ENCODE measurements around the gene ENTPD6. TPM values are rescaled to one million over a fixed set of nuclear protein-coding genes. Genes with fewer than 3 reads are reported as not detected.
A peak's percentile ranks its signal among the peaks of the same experiment; 100 is the strongest.

The ENTPD6 gene
- total RNA-seq, 4 donors from 2014 or later = 163 to 261 (median 224) TPM

GRCh38 chr20:25197183-25197869, 1.8 kb downstream of the ENTPD6 start:
- H3K27me3 ChIP-seq = no peaks in the 10 kb centered on the region

GRCh38 chr20:25197870-25198190, 2.3 kb downstream of the ENTPD6 start:
- DNase-seq = no peak
- in situ Hi-C loops (cut with MboI; ENCODE audit: low pct_ligation_motif_present in 1 of 4, low pct_unique_long_range_greater_than_20kb in 1 of 4, low sequenced_read_pairs in 3 of 4) = loop anchor here in 2 of 4 donors (10.0 to 25.0 kb wide), 4 partner anchors 89 to 211 kb away; partner anchors contain the start of genes APMAP (in 2 of the 2) and GINS1 (in 1 of the 2)
- TF ChIP-seq POLR2A (IDR thresholded peaks at IDR 0.05) = no peak
- no peak for TF ChIP-seq POLR2AphosphoS5 (IDR thresholded peaks at IDR 0.05)
- TF ChIP-seq EP300 (IDR thresholded peaks at IDR 0.05; ENCODE audit: low read depth) = no peak
- no peak for TF ChIP-seq CTCF (IDR thresholded peaks at IDR 0.05)
- Histone ChIP-seq H3K4me3 (no peak overlapping the region), H3K9me3 (no peaks in the 10 kb centered on the region), H3K27me3 (no peaks in the 10 kb centered on the region), H3K36me3 (peaks cover 0 to 5% (median 0%) of the 10 kb centered on the region in 4 donors), H3K27ac (peak overlapping the region; percentile 84 to 94 (median 91)), H3K4me1 (peaks cover 25 to 50% (median 35%) of the 10 kb centered on the region in 4 donors)
- intact Hi-C loops (cut with DNase I; ENCODE audit: low total_unique reads) = no loop called here
- 68% methylated on average over 3 of the region's 3 CpGs; no CpG with 5 or more reads in 1 of the 2 donors for WGBS, 2 donors (ENCODE audit: low coverage in 1 of 2)

More at GRCh38 chr20:25197183-25197869, 1.8 kb downstream of the ENTPD6 start:
- peak in 1 of 5 experiments; percentile 6 for TF ChIP-seq CTCF (IDR thresholded peaks at IDR 0.05)
- TF ChIP-seq EP300 (IDR thresholded peaks at IDR 0.05; ENCODE audit: low read depth) = no peak
- Histone ChIP-seq H3K4me1 (peaks cover 25 to 50% (median 35%) of the 10 kb centered on the region in 4 donors), H3K4me3 (peak overlapping the region in 2 of 4 donors; percentile 86 to 98), H3K27ac (peak overlapping the region; percentile 84 to 94 (median 91)), H3K9me3 (no peaks in the 10 kb centered on the region), H3K36me3 (no peaks in the 10 kb centered on the region)
- intact Hi-C loops (cut with DNase I; ENCODE audit: low total_unique reads) = no loop called here
- peak; percentile 53 for DNase-seq
- in situ Hi-C loops (cut with MboI; ENCODE audit: low pct_ligation_motif_present in 1 of 4, low pct_unique_long_range_greater_than_20kb in 1 of 4, low sequenced_read_pairs in 3 of 4) = loop anchor here in 2 of 4 donors (10.0 to 25.0 kb wide), 4 partner anchors 90 to 210 kb away; partner anchors contain the start of genes APMAP (in 2 of the 2) and GINS1 (in 1 of the 2)
- 59% methylated on average over 3 of the region's 3 CpGs; no CpG with 5 or more reads in 1 of the 2 donors for WGBS, 2 donors (ENCODE audit: low coverage in 1 of 2)

GRCh38 chr20:25198663-25199383, 3.3 kb downstream of the ENTPD6 start:
- peak overlapping the region in 3 of 4 donors; percentile 27 to 37 (median 28) for H3K27ac ChIP-seq
- no peak overlapping the region for H3K4me3 ChIP-seq
- no peaks in the 10 kb centered on the region for H3K27me3 ChIP-seq
- TF ChIP-seq POLR2A (IDR thresholded peaks at IDR 0.05) (no peak), EP300 (IDR thresholded peaks at IDR 0.05; ENCODE audit: low read depth) (no peak), POLR2AphosphoS5 (IDR thresholded peaks at IDR 0.05) (no peak)
- in situ Hi-C loops (cut with MboI; ENCODE audit: low pct_ligation_motif_present in 1 of 4, low pct_unique_long_range_greater_than_20kb in 1 of 4, low sequenced_read_pairs in 3 of 4) (loop anchor here in 2 of 4 donors (10.0 to 25.0 kb wide), 4 partner anchors 88 to 212 kb away; partner anchors contain the start of genes APMAP (in 2 of the 2) and GINS1 (in 1 of the 2)), intact Hi-C loops (cut with DNase I; ENCODE audit: low total_unique reads) (no loop called here)
- DNase-seq = no peak
- H3K36me3 ChIP-seq = peaks cover 0 to 6% (median 0%) of the 10 kb centered on the region in 4 donors
- H3K4me1 ChIP-seq = peaks cover 25 to 57% (median 35%) of the 10 kb centered on the region in 4 donors
- H3K9me3 ChIP-seq = no peaks in the 10 kb centered on the region
- WGBS, 2 donors (ENCODE audit: low coverage in 1 of 2) = 73 to 76% methylated on average over 4 to 11 of the region's 11 CpGs

GRCh38 chr20:25199473-25200260, 4.2 kb downstream of the ENTPD6 start:
- Histone ChIP-seq H3K9me3 (no peaks in the 10 kb centered on the region), H3K27me3 (no peaks in the 10 kb centered on the region), H3K4me1 (peaks cover 25 to 57% (median 35%) of the 10 kb centered on the region in 4 donors), H3K4me3 (no peak overlapping the region), H3K27ac (peak overlapping the region in 3 of 4 donors; percentile 27 to 37 (median 28)), H3K36me3 (peaks cover 0 to 6% (median 0%) of the 10 kb centered on the region in 4 donors)
- in situ Hi-C loops (cut with MboI; ENCODE audit: low pct_ligation_motif_present in 1 of 4, low pct_unique_long_range_greater_than_20kb in 1 of 4, low sequenced_read_pairs in 3 of 4) = loop anchor here in 2 of 4 donors (10.0 to 25.0 kb wide), 4 partner anchors 88 to 212 kb away; partner anchors contain the start of genes APMAP (in 2 of the 2) and GINS1 (in 1 of the 2)
- TF ChIP-seq CTCF (IDR thresholded peaks at IDR 0.05) = no peak
- TF ChIP-seq POLR2A (IDR thresholded peaks at IDR 0.05) = no peak
- no peak for DNase-seq
- 66 to 69% methylated on average over 5 of the region's 5 CpGs for WGBS, 2 donors (ENCODE audit: low coverage in 1 of 2)
- intact Hi-C loops (cut with DNase I; ENCODE audit: low total_unique reads) = no loop called here

All from transverse colon (tissue), 4 donors.